Subcutaneous abdominal adipose tissue (tissue), 5 donors: ENCODE measurements around the gene TRIP13.

Source experiments
- H3K27ac ChIP-seq: one replicate; pipeline ENCODE4 v1.7.0; 2013; ENCODE audit warnings: low read depth, mild to moderate bottlenecking, inconsistent platforms, low read length, moderate library complexity
- H3K27me3 ChIP-seq, 5 donors: one replicate each; pipeline ENCODE4 v1.7.0; 2013; ENCODE audit warnings: low read length in 5 of 5, inconsistent platforms in 1 of 5; ENCODE audit not compliant: control insufficient read depth in 5 of 5, insufficient read depth in 4 of 5
- H3K36me3 ChIP-seq, 5 donors: one replicate each; pipeline ENCODE4 v1.7.0; 2013; ENCODE audit warnings: low read length in 5 of 5; ENCODE audit not compliant: control insufficient read depth in 5 of 5, insufficient read depth in 5 of 5
- H3K4me1 ChIP-seq, 5 donors: one replicate each; pipeline ENCODE4 v1.7.0; 2013; ENCODE audit warnings: low read length in 5 of 5, mild to moderate bottlenecking in 3 of 5, moderate library complexity in 1 of 5; ENCODE audit not compliant: control insufficient read depth in 5 of 5, insufficient read depth in 5 of 5
- H3K4me3 ChIP-seq, 5 donors: one replicate each; pipeline ENCODE4 v1.7.0; 2013; ENCODE audit warnings: low read length in 5 of 5, low read depth in 1 of 5
- H3K9ac ChIP-seq, 5 donors: one replicate each; pipeline ENCODE4 v1.7.0; 2013; ENCODE audit warnings: low read length in 5 of 5, mild to moderate bottlenecking in 4 of 5, moderate library complexity in 3 of 5
- H3K9me3 ChIP-seq, 5 donors: one replicate each; pipeline ENCODE4 v1.7.0; 2013; ENCODE audit warnings: low read length in 5 of 5; ENCODE audit not compliant: control insufficient read depth in 5 of 5
- donor health status: healthy.
- donor health status: healthy.
- donor health status: healthy.
- donor health status: healthy.
- donor health status: healthy.

The TRIP13 gene

GRCh38 chr5:854966-855743, 37.5 kb upstream of the TRIP13 start:
- Histone ChIP-seq H3K27me3 (peaks cover 2 to 25% (median 17%) of the 10 kb centered on the region in 5 donors), H3K9me3 (no peaks in the 10 kb centered on the region), H3K36me3 (peaks cover 0 to 12% (median 0%) of the 10 kb centered on the region in 5 donors), H3K4me3 (no peak overlapping the region), H3K9ac (no peak overlapping the region), H3K4me1 (peaks cover 0 to 9% (median 6%) of the 10 kb centered on the region in 5 donors), H3K27ac (no peak overlapping the region)

GRCh38 chr5:855771-856530, 36.7 kb upstream of the TRIP13 start:
- Histone ChIP-seq H3K27me3 (peaks cover 2 to 18% (median 13%) of the 10 kb centered on the region in 5 donors), H3K4me3 (no peak overlapping the region), H3K9ac (no peak overlapping the region), H3K9me3 (no peaks in the 10 kb centered on the region), H3K4me1 (peaks cover 0 to 1% (median 0%) of the 10 kb centered on the region in 5 donors), H3K27ac (no peak overlapping the region), H3K36me3 (peaks cover 0 to 15% (median 0%) of the 10 kb centered on the region in 5 donors)

- no peaks in the 10 kb centered on the region for H3K4me1 ChIP-seq
- H3K4me3 ChIP-seq: no peak overlapping the region
- H3K27ac ChIP-seq: no peak overlapping the region
- H3K9ac ChIP-seq: no peak overlapping the region
- no peaks in the 10 kb centered on the region for H3K9me3 ChIP-seq
- H3K36me3 ChIP-seq: peaks cover 0 to 16% (median 0%) of the 10 kb centered on the region in 5 donors
- H3K27me3 ChIP-seq: peaks cover 2 to 15% (median 11%) of the 10 kb centered on the region in 5 donors
These were observed 35.9 kb upstream of the TRIP13 start for GRCh38 chr5:856531-857425.

GRCh38 chr5:858726-859125, 34.0 kb upstream of the TRIP13 start:
- H3K9ac ChIP-seq: no peak overlapping the region
- no peak overlapping the region for H3K27ac ChIP-seq
- H3K4me3 ChIP-seq: no peak overlapping the region
- no peaks in the 10 kb centered on the region for H3K4me1 ChIP-seq
- H3K27me3 ChIP-seq: peaks cover 0 to 2% (median 0%) of the 10 kb centered on the region in 5 donors
- H3K9me3 ChIP-seq: no peaks in the 10 kb centered on the region
- H3K36me3 ChIP-seq: peaks cover 0 to 35% (median 14%) of the 10 kb centered on the region in 5 donors

- Histone ChIP-seq H3K9ac (no peak overlapping the region), H3K9me3 (no peaks in the 10 kb centered on the region), H3K27me3 (peaks cover 0 to 2% (median 0%) of the 10 kb centered on the region in 5 donors), H3K4me1 (peaks cover 0 to under 1% (median 0%) of the 10 kb centered on the region in 5 donors), H3K4me3 (no peak overlapping the region), H3K27ac (no peak overlapping the region), H3K36me3 (peaks cover 0 to 42% (median 21%) of the 10 kb centered on the region in 5 donors)
These were observed 33.3 kb upstream of the TRIP13 start for GRCh38 chr5:859391-859790.

- Histone ChIP-seq H3K4me3 (no peak overlapping the region), H3K9ac (no peak overlapping the region), H3K27me3 (peaks cover 0 to 2% (median 0%) of the 10 kb centered on the region in 5 donors), H3K27ac (no peak overlapping the region), H3K4me1 (peaks cover 0 to 5% (median 0%) of the 10 kb centered on the region in 5 donors), H3K36me3 (peaks cover 0 to 46% (median 26%) of the 10 kb centered on the region in 5 donors), H3K9me3 (no peaks in the 10 kb centered on the region)
These were observed 32.8 kb upstream of the TRIP13 start for GRCh38 chr5:859798-860296.

GRCh38 chr5:860506-861150, 32.1 kb upstream of the TRIP13 start:
- H3K27me3 ChIP-seq: peaks cover 0 to 2% (median 0%) of the 10 kb centered on the region in 5 donors
- peaks cover 0 to 54% (median 33%) of the 10 kb centered on the region in 5 donors for H3K36me3 ChIP-seq
- H3K9ac ChIP-seq: no peak overlapping the region
- H3K4me3 ChIP-seq: no peak overlapping the region
- H3K27ac ChIP-seq: no peak overlapping the region
- H3K4me1 ChIP-seq: peaks cover 0 to 10% (median 2%) of the 10 kb centered on the region in 5 donors
- H3K9me3 ChIP-seq: no peaks in the 10 kb centered on the region

- Histone ChIP-seq H3K27me3 (no peaks in the 10 kb centered on the region), H3K36me3 (peaks cover 0 to 62% (median 39%) of the 10 kb centered on the region in 5 donors), H3K4me1 (peaks cover 0 to 13% (median 3%) of the 10 kb centered on the region in 5 donors)
These were observed 31.0 kb upstream of the TRIP13 start for GRCh38 chr5:861442-862366.

More at GRCh38 chr5:861442-862366, 31.0 kb upstream of the TRIP13 start:
- Histone ChIP-seq H3K9me3 (no peaks in the 10 kb centered on the region), H3K9ac (no peak overlapping the region), H3K4me3 (no peak overlapping the region), H3K27ac (no peak overlapping the region)
